GM12865 (cell line): ENCODE data around the gene RFC2.

ENCODE experiments used
- DNase-seq: peaks from one replicate; pipeline ENCODE4 v3.0.0; 2010; ENCODE audit warnings: low read depth
- H3K4me3 ChIP-seq: 2 replicates; pipeline ENCODE4 v1.5.1; 2011; ENCODE audit warnings: mild to moderate bottlenecking, low read depth, low read length, control low read depth
- CTCF ChIP-seq: IDR thresholded peaks from 2 replicates; pipeline ENCODE4 v1.5.1; 2011; ENCODE audit warnings: low read length, control low read depth, low read depth, inconsistent platforms; ENCODE audit not compliant: insufficient read depth; ENCODE audit errors: missing control alignments

RFC2 gene

DNA sequence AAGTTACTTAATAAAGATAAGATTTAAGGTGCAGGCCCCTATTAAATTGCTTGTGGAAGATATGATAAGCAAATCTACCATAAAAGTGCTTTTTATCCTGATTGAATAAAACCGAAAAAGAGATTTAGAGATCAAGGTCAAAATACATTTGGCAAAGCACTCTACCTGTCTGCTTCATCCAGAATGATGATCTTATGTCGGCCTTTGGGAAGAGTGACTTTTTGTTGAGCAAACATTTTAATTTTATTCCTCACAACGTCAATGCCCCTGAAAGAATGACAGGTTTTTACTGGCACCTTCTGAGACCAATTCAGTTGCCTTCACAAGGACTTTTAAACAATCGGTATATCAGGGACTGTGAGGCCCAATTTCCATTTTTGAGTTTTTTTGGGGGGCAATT lies 7.7 kb downstream of the RFC2 start:
- no peak for TF ChIP-seq CTCF
- DNase-seq = no peak
- H3K4me3 ChIP-seq = no peak overlapping the region

- no peak for DNase-seq
- no peak overlapping the region for H3K4me3 ChIP-seq
- no peak for TF ChIP-seq CTCF
Observed at GRCh38 chr7:74242122-74242443, 12.1 kb downstream of the RFC2 start.

DNA sequence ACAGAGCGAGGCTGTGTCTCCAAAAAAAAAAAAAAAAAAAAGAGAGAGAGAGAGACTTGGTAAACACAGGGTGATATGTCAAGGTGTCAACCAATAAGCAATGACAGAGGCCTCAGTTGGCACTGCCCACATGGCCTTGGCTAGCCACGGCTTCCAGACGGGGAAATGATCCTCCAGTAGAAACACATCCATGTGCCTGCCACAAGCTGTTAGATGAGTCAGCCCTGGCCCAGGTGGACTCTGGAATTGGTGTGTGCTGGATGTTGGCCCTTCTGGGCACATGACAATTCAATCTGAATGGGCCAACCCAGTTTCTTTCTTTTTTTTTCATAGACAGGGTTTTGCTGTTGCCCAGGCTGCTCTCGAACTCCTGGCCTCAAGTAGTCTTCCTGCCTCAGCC lies 13.7 kb downstream of the RFC2 start:
- no peak for TF ChIP-seq CTCF
- no peak for DNase-seq

GRCh38 chr7:74236284-74236683 lies 17.9 kb downstream of the RFC2 start:
- H3K4me3 ChIP-seq = no peak overlapping the region
- DNase-seq = no peak
- no peak for TF ChIP-seq CTCF

More for the DNA sequence above, 13.7 kb downstream of the RFC2 start:
- no peak overlapping the region for H3K4me3 ChIP-seq

- TF ChIP-seq CTCF = no peak
- H3K4me3 ChIP-seq = no peak overlapping the region
- DNase-seq = no peak
Observed at GRCh38 chr7:74235518-74236268, 18.5 kb downstream of the RFC2 start.

- no peak for TF ChIP-seq CTCF
- no peak overlapping the region for H3K4me3 ChIP-seq
- no peak for DNase-seq
Observed at GRCh38 chr7:74233655-74234285, 20.4 kb downstream of the RFC2 start.

GRCh38 chr7:74231232-74231590 lies 23.0 kb downstream of the RFC2 start:
- no peak for TF ChIP-seq CTCF
- H3K4me3 ChIP-seq = no peak overlapping the region
- DNase-seq = peak; percentile 95
